Heart left ventricle (tissue), 13 donors: Measurements from ENCODE around the gene POLR1C.

ENCODE experiments used
- POLR2A ChIP-seq, 2 donors: fragments of 450-650 bp; IDR thresholded peaks; one replicate each; pipeline ENCODE4 v1.6.1; 2017; ENCODE audit warnings: antibody characterized with exemption in 2 of 2, mild to moderate bottlenecking in 2 of 2, moderate library complexity in 2 of 2
- TF ChIP-seq, protein P1 (sequence below), 12 donors: fragments of 200-600 bp; sonication (generic) in 4 of 12; IDR thresholded peaks; one replicate each; pipeline versions ENCODE4 v1.5.0 to v1.8.0; 2018 to 2022; ENCODE audit warnings: antibody characterized with exemption in 12 of 12, mild to moderate bottlenecking in 5 of 12
- donor health status: ischemic (EF 13 %, LVEDD 7.1; RV severe dilation, severe dysfunction).
- donor health status: DM: no; HTN: yes; CAD: no.
- donor health status: DM: no; HTN: no; CAD: no.
- donor health status: ischemic (EF 25% LVEDD 6.9; RV normal size, moderate dysfunction).
- donor health status: ischemic (EF 25% LVEDD 5.7; RV mildly dilated, moderate dysfunction).
- donor health status: ischemic (EF 35%, LVEDD 5.7; RV mildly dilated, moderate dysfunction).
- donor health status: nonischemic (EF 11% LVEDD 7.7; RV severe dilation, severe dysfunction).
- donor health status: DM: yes; HTN: yes; CAD: no.
- donor health status: PGD.
- donor health status: ischemic (EF 29% LVEDD 5.4; RV normal size, mild dysfunction).
- donor health status: nonischemic (EF 23%, LVEDD 6.1; RV moderate dilation, normal function).

DNA sequence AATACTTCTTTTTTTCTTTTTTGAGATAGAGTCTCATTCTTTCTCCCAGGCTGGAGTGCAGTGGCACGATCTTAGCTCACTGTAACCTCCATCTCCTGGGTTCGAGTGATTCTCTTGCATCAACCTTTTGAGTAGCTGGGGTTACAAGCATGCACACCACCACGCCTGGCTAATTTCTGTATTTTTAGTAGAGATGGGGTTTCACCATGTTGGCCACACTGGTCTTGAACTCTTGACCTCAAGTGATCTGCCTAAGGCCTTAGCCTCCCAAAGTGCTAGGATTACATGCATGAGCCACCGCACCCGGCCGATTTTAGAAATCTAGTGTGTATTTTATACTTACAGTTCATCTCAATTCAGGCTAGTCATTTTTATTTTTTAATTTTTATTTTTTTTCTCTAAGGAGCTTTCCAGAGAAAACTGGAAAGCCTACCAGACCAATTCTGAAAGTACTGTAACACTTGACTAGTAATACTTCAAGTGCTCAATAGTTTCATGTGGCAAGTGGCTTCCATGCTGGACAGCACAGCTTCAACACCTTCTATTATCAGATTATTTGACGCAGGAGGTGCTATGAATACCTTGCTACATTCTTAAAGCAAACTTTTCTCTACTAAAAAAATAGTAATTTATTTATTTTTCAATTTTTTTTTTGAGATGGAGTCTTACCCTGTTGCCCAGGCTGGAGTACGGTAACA is 25.0 kb downstream of the POLR1C start:
- TF ChIP-seq, protein P1, sequence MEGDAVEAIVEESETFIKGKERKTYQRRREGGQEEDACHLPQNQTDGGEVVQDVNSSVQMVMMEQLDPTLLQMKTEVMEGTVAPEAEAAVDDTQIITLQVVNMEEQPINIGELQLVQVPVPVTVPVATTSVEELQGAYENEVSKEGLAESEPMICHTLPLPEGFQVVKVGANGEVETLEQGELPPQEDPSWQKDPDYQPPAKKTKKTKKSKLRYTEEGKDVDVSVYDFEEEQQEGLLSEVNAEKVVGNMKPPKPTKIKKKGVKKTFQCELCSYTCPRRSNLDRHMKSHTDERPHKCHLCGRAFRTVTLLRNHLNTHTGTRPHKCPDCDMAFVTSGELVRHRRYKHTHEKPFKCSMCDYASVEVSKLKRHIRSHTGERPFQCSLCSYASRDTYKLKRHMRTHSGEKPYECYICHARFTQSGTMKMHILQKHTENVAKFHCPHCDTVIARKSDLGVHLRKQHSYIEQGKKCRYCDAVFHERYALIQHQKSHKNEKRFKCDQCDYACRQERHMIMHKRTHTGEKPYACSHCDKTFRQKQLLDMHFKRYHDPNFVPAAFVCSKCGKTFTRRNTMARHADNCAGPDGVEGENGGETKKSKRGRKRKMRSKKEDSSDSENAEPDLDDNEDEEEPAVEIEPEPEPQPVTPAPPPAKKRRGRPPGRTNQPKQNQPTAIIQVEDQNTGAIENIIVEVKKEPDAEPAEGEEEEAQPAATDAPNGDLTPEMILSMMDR (IDR thresholded peaks at IDR 0.05): no peak
- TF ChIP-seq POLR2A (IDR thresholded peaks at IDR 0.05): no peak
